HG03565 (cell line): ENCODE data around the gene IL17RA.

Source experiments
- ATAC-seq: cut with Tn5 transposase; IDR thresholded peaks from one replicate; pipeline ENCODE4 v1.9.1; 2021; ENCODE audit warnings: mild to moderate bottlenecking, moderate library complexity; ENCODE audit not compliant: unreplicated experiment

IL17RA gene

GRCh38 chr22:17152340-17152739 is 67.5 kb downstream of the IL17RA start:
- no peak for ATAC-seq

- no peak for ATAC-seq
Observed at GRCh38 chr22:17152971-17153370, 68.2 kb downstream of the IL17RA start.

DNA sequence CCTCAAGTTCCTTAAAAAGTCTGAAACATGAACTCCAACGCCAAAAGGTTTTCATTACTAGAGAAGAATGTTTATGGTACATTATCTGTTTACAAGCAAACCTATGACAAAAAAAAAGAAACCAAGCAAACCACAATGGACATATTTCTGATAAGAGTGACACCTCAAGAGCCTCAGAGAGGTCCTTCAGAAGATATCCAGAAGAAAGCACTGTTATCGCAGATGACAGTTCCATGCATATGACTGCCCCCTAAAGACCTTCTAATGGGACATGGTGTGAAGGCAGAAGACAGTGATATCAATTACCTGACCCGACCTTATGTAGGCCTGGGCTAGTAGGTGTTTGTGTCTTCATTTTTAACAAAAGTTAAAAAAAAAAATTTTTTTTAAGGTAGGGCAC is 71.1 kb downstream of the IL17RA start:
- no peak for ATAC-seq

DNA sequence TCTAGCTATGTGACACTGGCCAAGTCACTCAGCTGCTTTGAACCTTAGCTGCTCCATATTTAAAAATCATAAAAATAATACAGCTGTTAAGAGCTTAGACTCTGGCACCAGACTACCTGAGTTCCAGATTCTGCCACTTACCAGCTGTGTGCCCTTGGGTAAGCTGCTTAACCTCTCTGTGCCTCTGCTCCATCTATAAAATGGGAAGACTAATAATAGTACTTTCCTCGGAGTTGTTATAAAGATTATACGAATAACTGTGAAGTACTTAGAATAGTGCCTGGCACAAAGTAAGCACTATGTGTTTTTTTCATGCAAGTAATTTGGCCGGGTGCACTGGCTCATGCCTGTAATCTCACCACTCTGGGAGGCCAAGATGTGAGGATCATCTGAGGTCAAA is 72.9 kb downstream of the IL17RA start:
- ATAC-seq = no peak

GRCh38 chr22:17158176-17158567 is 73.4 kb downstream of the IL17RA start:
- no peak for ATAC-seq

DNA sequence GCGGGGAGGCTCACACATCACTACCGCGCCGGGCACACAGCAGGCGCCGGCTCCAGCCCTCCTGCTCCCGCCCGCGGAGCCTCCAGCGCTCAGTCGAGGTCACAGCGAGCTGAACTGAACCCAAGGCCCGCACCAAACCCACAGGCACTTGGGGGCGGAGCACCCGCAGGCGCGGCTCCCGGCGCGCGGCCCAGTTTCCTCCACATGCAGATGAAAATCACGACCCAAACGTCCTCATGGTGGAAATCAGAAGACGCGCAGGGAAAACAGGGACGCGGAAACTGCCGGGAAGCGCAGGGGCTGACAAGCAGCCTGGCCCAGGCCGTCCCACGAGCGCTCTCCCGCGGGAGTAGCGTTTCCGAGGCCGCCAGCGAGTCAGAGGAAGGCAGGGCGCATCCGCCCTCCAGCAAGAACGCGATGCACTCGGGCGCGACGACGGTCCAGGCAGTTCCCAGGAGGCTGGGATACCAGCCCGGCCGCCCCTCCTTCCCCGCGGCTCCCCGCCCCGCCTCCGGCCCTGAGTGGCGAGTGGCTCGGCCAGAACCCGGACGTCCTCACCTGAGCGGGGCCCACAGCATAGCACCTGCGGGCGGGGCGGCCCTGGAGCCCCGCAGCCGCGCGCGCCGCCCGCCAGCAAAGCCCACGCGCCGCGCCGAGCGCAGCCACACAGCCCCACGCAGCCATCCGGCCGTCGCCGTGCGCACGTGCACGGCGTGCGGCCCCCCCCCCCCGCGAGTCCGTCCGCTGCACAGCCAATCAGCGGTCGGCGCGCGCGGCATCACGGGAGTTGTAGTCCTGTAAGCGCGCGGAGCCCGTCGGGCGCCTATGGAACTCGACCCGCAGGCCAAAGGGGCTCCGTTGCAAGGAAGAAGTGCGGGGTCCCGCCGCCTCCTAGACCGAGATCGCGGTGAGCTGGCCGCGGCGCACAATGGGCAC is 74.0 kb downstream of the IL17RA start, which contains the start of gene HDHD5:
TSS of gene HDHD5 (minus strand) at position 710 of the 936 bp plus-strand sequence. CDS start at position 684, 26 bp downstream.
- ATAC-seq = peak; percentile 59

DNA sequence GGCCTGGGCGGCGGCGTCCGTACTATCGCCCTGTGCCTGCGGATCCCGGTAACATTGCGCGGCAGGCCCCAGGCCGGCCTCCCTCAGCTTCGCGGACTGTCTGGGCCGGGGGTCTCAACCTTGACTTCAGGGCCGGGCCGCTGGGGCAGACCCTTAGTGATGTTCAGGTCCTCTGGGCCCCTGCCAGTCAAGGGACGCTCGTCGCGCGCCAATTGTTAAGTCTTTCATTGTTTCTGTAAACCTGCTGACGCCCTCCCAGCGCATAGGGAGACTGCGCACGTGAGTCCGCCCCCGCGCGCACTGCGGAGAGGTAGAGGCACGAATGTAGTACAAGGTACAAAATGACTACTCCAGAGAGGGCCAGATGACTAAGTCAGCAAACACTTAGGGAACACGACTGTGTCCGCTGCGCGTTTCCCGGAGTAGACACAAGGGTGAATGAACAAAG is 74.7 kb downstream of the IL17RA start:
- peak; percentile 26 for ATAC-seq

GRCh38 chr22:17161991-17162390 is 77.2 kb downstream of the IL17RA start:
- no peak for ATAC-seq

- ATAC-seq = no peak
Observed at GRCh38 chr22:17162731-17163130, 77.9 kb downstream of the IL17RA start.

DNA sequence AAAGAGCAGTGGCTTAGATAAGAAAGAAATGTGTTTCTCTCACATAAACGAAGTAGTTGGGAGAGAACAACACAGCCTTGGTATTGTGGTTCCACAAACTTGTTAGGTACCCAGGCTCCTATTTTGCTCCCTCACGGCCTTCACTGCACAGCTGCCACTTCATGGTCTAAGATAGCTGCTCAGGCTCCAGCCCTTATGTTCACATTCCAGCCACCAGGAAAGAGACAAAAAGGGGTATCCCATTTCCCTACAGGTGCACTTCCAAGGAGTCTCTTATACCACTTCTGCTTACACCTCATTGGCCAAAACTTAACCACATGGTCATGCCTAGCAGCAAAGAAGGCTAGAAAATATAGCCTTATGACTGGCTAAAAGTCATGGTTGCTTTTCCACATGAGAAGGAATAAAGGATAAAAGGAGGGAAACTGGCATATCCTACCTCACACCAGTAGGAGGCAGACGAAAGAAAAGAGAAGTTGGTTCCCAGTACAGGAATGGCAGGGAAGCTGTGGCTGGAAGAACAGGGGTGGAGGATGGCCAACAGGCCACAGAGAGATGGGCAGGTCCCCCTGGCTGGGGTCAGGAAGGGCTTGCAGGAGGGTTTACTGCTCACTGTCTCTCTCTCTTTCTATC is 79.7 kb downstream of the IL17RA start:
- ATAC-seq = no peak
